ENCODE measurements around the gene CTIF. TPM values are rescaled to one million over a fixed set of nuclear protein-coding genes. Genes with fewer than 3 reads are reported as not detected.
A peak's percentile ranks its signal among the peaks of the same experiment; 100 is the strongest.

CTIF gene
- polyA plus RNA-seq, 3 donors = 0.38 to 8.7 (median 1.2) TPM

- intact Hi-C loops (cut with micrococcal nuclease) = loop anchor here (5.0 to 10.0 kb wide), 5 partner anchors 94 to 469 kb away; no protein-coding TSS in a partner anchor
- H3K9me3 Mint-ChIP-seq = peaks cover 0 to 5% (median 0%) of the 10 kb centered on the region in 7 donors
- H3K27me3 Mint-ChIP-seq (ENCODE audit: low read depth in 3 of 3) = peaks cover 4 to 16% (median 10%) of the 10 kb centered on the region in 3 donors
- no CpG with 5 or more reads among the region's 5 CpGs for WGBS (ENCODE audit: insufficient coverage)
- no peak for DNase-seq
- H3K27ac Mint-ChIP-seq = no peak overlapping the region
- no peak overlapping the region for H3K4me2 ChIP-seq (replicated peaks; ENCODE audit: extremely low read depth, low read length, poor library complexity, severe bottlenecking)
- no peak for TF ChIP-seq CTCF (IDR thresholded peaks at IDR 0.05)
- H3K9me3 ChIP-seq (replicated peaks in 1 of 2; ENCODE audit: control insufficient read depth in 1 of 2, insufficient read depth in 1 of 2, low read length in 2 of 2) = no peaks in the 10 kb centered on the region
- H2AFZ ChIP-seq (ENCODE audit: insufficient read depth, low read depth, low read length, poor library complexity, severe bottlenecking) = no peak overlapping the region
- no peak overlapping the region for H3K27ac ChIP-seq (ENCODE audit: low read depth in 1 of 2, low read length in 2 of 2)
- peaks cover 40 to 43% of the 10 kb centered on the region in 2 donors for H3K36me3 Mint-ChIP-seq
- H3K79me2 ChIP-seq (ENCODE audit: insufficient read depth, low read length) = no peaks in the 10 kb centered on the region
- H3K4me3 Mint-ChIP-seq = no peak overlapping the region
- peaks cover 28% of the 10 kb centered on the region for H3K4me1 Mint-ChIP-seq
- H3K4me3 ChIP-seq (replicated peaks in 1 of 3; ENCODE audit: low read depth in 2 of 3, low read length in 3 of 3) = no peak overlapping the region
- H3K9ac ChIP-seq (ENCODE audit: insufficient read depth, low read length, poor library complexity, severe bottlenecking) = no peak overlapping the region
- H3K27me3 ChIP-seq (ENCODE audit: control insufficient read depth in 2 of 2, insufficient read depth in 2 of 2, low read length in 2 of 2) = no peaks in the 10 kb centered on the region
- H3K36me3 ChIP-seq (replicated peaks in 1 of 2; ENCODE audit: control insufficient read depth in 1 of 2, insufficient read depth in 2 of 2, low read length in 2 of 2) = peaks cover 0 to 4% of the 10 kb centered on the region in 2 donors
- no peaks in the 10 kb centered on the region for H4K20me1 ChIP-seq (ENCODE audit: insufficient read depth, low read length)
- peaks cover 15 to 38% of the 10 kb centered on the region in 2 donors for H3K4me1 ChIP-seq (ENCODE audit: control insufficient read depth in 1 of 2, insufficient read depth in 2 of 2, low read length in 2 of 2)
These were observed 237.3 kb downstream of the CTIF start for GRCh38 chr18:48776156-48776555.

- H3K9ac ChIP-seq (ENCODE audit: insufficient read depth, low read length, poor library complexity, severe bottlenecking) = no peak overlapping the region
- H3K79me2 ChIP-seq (ENCODE audit: insufficient read depth, low read length) = no peaks in the 10 kb centered on the region
- no peak for TF ChIP-seq CTCF (IDR thresholded peaks at IDR 0.05)
- peaks cover 0 to 4% of the 10 kb centered on the region in 2 donors for H3K36me3 ChIP-seq (replicated peaks in 1 of 2; ENCODE audit: control insufficient read depth in 1 of 2, insufficient read depth in 2 of 2, low read length in 2 of 2)
- peaks cover 4 to 17% (median 12%) of the 10 kb centered on the region in 3 donors for H3K27me3 Mint-ChIP-seq (ENCODE audit: low read depth in 3 of 3)
- no peak overlapping the region for H3K4me2 ChIP-seq (replicated peaks; ENCODE audit: extremely low read depth, low read length, poor library complexity, severe bottlenecking)
- H3K27ac Mint-ChIP-seq = peak overlapping the region in 1 of 7 donors; percentile 5
- H2AFZ ChIP-seq (ENCODE audit: insufficient read depth, low read depth, low read length, poor library complexity, severe bottlenecking) = no peak overlapping the region
- H3K9me3 ChIP-seq (replicated peaks in 1 of 2; ENCODE audit: control insufficient read depth in 1 of 2, insufficient read depth in 1 of 2, low read length in 2 of 2) = no peaks in the 10 kb centered on the region
- peaks cover 42 to 43% of the 10 kb centered on the region in 2 donors for H3K36me3 Mint-ChIP-seq
- H3K9me3 Mint-ChIP-seq = peaks cover 0 to 5% (median 0%) of the 10 kb centered on the region in 7 donors
- no peaks in the 10 kb centered on the region for H4K20me1 ChIP-seq (ENCODE audit: insufficient read depth, low read length)
- no peak overlapping the region for H3K4me3 ChIP-seq (replicated peaks in 1 of 3; ENCODE audit: low read depth in 2 of 3, low read length in 3 of 3)
- WGBS (ENCODE audit: insufficient coverage) = 91% methylated on average over 6 of the region's 6 CpGs
- no peaks in the 10 kb centered on the region for H3K27me3 ChIP-seq (ENCODE audit: control insufficient read depth in 2 of 2, insufficient read depth in 2 of 2, low read length in 2 of 2)
- intact Hi-C loops (cut with micrococcal nuclease) = loop anchor here (5.0 to 10.0 kb wide), 5 partner anchors 94 to 468 kb away; no protein-coding TSS in a partner anchor
- H3K27ac ChIP-seq (ENCODE audit: low read depth in 1 of 2, low read length in 2 of 2) = no peak overlapping the region
- DNase-seq = no peak
- peaks cover 18 to 40% of the 10 kb centered on the region in 2 donors for H3K4me1 ChIP-seq (ENCODE audit: control insufficient read depth in 1 of 2, insufficient read depth in 2 of 2, low read length in 2 of 2)
- H3K4me3 Mint-ChIP-seq = no peak overlapping the region
- H3K4me1 Mint-ChIP-seq = peaks cover 31% of the 10 kb centered on the region
These were observed 237.8 kb downstream of the CTIF start for GRCh38 chr18:48776641-48777025.
